HEK293 (cell line): ENCODE measurements around the gene KDM6A.

ENCODE experiments used
- CTCF ChIA-PET: fragments of 350-600 bp; formaldehyde crosslinking; extraction: SDS; loops from one replicate; lab custom pipeline; 2021; ENCODE audit warnings: antibody characterized with exemption; lab: Yijun Ruan, JAX
- POLR2A ChIA-PET: fragments of 300-600 bp; formaldehyde crosslinking; extraction: SDS; loops from one replicate; lab custom pipeline; 2020; ENCODE audit warnings: antibody characterized with exemption, inconsistent platforms; lab: Yijun Ruan, JAX
- H3K27ac ChIP-seq: fragments of 200-500 bp; sonication (Bioruptor generic); 2 replicates; pipeline ENCODE4 v1.5.1; 2014; ENCODE audit warnings: low read depth, low read length, control low read depth, inconsistent platforms; ENCODE audit errors: extremely low read depth
- H3K36me3 ChIP-seq, 2 experiments: fragments of 200-500 bp in 1 of 2; sonication (Bioruptor generic) in 1 of 2; 1 replicate in 1 of 2; 2 replicates in 1 of 2; pipeline ENCODE4 v1.5.1; 2014 to 2017; ENCODE audit warnings: inconsistent platforms in 2 of 2, low read length in 2 of 2; ENCODE audit not compliant: control insufficient read depth in 2 of 2, insufficient read depth in 1 of 2
- H3K4me1 ChIP-seq: fragments of 200-500 bp; sonication (Bioruptor generic); 2 replicates; pipeline ENCODE4 v1.5.1; 2014; ENCODE audit warnings: mild to moderate bottlenecking, low read length, inconsistent platforms; ENCODE audit not compliant: control insufficient read depth, insufficient read depth
- H3K4me3 ChIP-seq: 2 replicates; pipeline ENCODE4 v1.5.1; 2011; ENCODE audit warnings: low read depth, mild to moderate bottlenecking, control low read depth, low read length, moderate library complexity
- H3K9me3 ChIP-seq: fragments of 200-500 bp; sonication (Bioruptor generic); 2 replicates; pipeline ENCODE4 v1.5.1; 2014; ENCODE audit warnings: low read depth, low read length, inconsistent platforms; ENCODE audit not compliant: control insufficient read depth, insufficient read depth
- KLF9 ChIP-seq: fragments of 450-650 bp; formaldehyde crosslinking; IDR thresholded peaks from 2 replicates; pipeline ENCODE4 v1.5.1; 2016; ENCODE audit warnings: missing biosample characterization, missing genetic modification characterization, low read depth
- REPIN1 ChIP-seq: fragments of 450-650 bp; formaldehyde crosslinking; IDR thresholded peaks from 2 replicates; pipeline ENCODE4 v1.5.1; 2017; ENCODE audit warnings: missing biosample characterization, missing genetic modification characterization, low read depth
- SETDB1 ChIP-seq: IDR thresholded peaks from one replicate; pipeline ENCODE4 v1.6.1; 2017; ENCODE audit warnings: mild to moderate bottlenecking, low read length, moderate library complexity, mixed read lengths; ENCODE audit not compliant: insufficient read length
- SP3 ChIP-seq: fragments of 450-650 bp; formaldehyde crosslinking; IDR thresholded peaks from 2 replicates; pipeline ENCODE4 v1.5.1; 2016; ENCODE audit warnings: missing biosample characterization, missing genetic modification characterization
- ZNF114 ChIP-seq: fragments of 450-650 bp; formaldehyde crosslinking; IDR thresholded peaks from 2 replicates; pipeline ENCODE4 v1.5.0; 2017; ENCODE audit warnings: missing biosample characterization, missing genetic modification characterization
- ZNF155 ChIP-seq: fragments of 450-650 bp; formaldehyde crosslinking; IDR thresholded peaks from 2 replicates; pipeline ENCODE4 v1.5.1; 2016; ENCODE audit warnings: missing biosample characterization, missing genetic modification characterization
- ZNF239 ChIP-seq: fragments of 450-650 bp; formaldehyde crosslinking; IDR thresholded peaks from 2 replicates; pipeline ENCODE4 v1.5.1; 2016; ENCODE audit warnings: missing biosample characterization, missing genetic modification characterization
- ZNF26 ChIP-seq: fragments of 450-650 bp; formaldehyde crosslinking; IDR thresholded peaks from 2 replicates; pipeline ENCODE4 v1.5.1; 2016; ENCODE audit warnings: missing biosample characterization, missing genetic modification characterization
- ZNF398 ChIP-seq: fragments of 450-650 bp; formaldehyde crosslinking; IDR thresholded peaks from 2 replicates; pipeline ENCODE4 v1.5.1; 2017; ENCODE audit warnings: missing biosample characterization, missing genetic modification characterization
- ZNF580 ChIP-seq: fragments of 450-650 bp; formaldehyde crosslinking; IDR thresholded peaks from 2 replicates; pipeline ENCODE4 v1.5.1; 2016; ENCODE audit warnings: missing biosample characterization, missing genetic modification characterization
- TF ChIP-seq, protein P1 (sequence below): fragments of 450-650 bp; formaldehyde crosslinking; IDR thresholded peaks from 2 replicates; pipeline ENCODE4 v1.5.1; 2016; ENCODE audit warnings: missing biosample characterization, missing genetic modification characterization
- TF ChIP-seq, protein P2 (sequence below): fragments of 450-650 bp; formaldehyde crosslinking; conservative IDR thresholded peaks from 2 replicates; pipeline ENCODE4 v1.5.1; 2016; ENCODE audit warnings: low read depth, missing biosample characterization, missing genetic modification characterization

KDM6A gene

GRCh38 chrX:45110494-45110893 is 237.5 kb downstream of the KDM6A start:
- CTCF ChIA-PET: no interaction called here
- POLR2A ChIA-PET: no interaction called here
- peaks cover 24 to 54% of the 10 kb centered on the region in 2 experiments; a peak in 2 of 3 replicates for H3K36me3 ChIP-seq

GRCh38 chrX:45126158-45126557 is 253.2 kb downstream of the KDM6A start:
- Histone ChIP-seq H3K27ac (no peak overlapping the region), H3K36me3 (no peaks in the 10 kb centered on the region)
- TF ChIP-seq SETDB1: peak; percentile 53
- TF ChIP-seq ZNF580 (tag by site-specific recombination): no peak
- TF ChIP-seq, all 188 proteins: peak for 1
- Histone ChIP-seq H3K4me3 (no peak overlapping the region), H3K4me1 (no peaks in the 10 kb centered on the region), H3K9me3 (peaks cover 2% of the 10 kb centered on the region; the same call in 1 of the 2 replicates)
- ChIA-PET CTCF (no interaction called here), POLR2A (no interaction called here)

More at GRCh38 chrX:45110494-45110893, 237.5 kb downstream of the KDM6A start:
- no peak overlapping the region for H3K27ac ChIP-seq
- H3K9me3 ChIP-seq: no peaks in the 10 kb centered on the region
- TF ChIP-seq, protein P1, sequence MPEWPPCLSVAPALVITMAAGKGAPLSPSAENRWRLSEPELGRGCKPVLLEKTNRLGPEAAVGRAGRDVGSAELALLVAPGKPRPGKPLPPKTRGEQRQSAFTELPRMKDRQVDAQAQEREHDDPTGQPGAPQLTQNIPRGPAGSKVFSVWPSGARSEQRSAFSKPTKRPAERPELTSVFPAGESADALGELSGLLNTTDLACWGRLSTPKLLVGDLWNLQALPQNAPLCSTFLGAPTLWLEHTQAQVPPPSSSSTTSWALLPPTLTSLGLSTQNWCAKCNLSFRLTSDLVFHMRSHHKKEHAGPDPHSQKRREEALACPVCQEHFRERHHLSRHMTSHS (tag by site-specific recombination): no peak
- TF ChIP-seq ZNF26 (tag by site-specific recombination) (no peak), ZNF114 (tag by site-specific recombination) (no peak), ZNF398 (tag by site-specific recombination) (no peak), ZNF155 (tag by site-specific recombination) (no peak), KLF9 (tag by site-specific recombination) (no peak), REPIN1 (tag by site-specific recombination) (no peak), SP3 (tag by site-specific recombination) (no peak), ZNF239 (no peak)
- TF ChIP-seq, protein P2, sequence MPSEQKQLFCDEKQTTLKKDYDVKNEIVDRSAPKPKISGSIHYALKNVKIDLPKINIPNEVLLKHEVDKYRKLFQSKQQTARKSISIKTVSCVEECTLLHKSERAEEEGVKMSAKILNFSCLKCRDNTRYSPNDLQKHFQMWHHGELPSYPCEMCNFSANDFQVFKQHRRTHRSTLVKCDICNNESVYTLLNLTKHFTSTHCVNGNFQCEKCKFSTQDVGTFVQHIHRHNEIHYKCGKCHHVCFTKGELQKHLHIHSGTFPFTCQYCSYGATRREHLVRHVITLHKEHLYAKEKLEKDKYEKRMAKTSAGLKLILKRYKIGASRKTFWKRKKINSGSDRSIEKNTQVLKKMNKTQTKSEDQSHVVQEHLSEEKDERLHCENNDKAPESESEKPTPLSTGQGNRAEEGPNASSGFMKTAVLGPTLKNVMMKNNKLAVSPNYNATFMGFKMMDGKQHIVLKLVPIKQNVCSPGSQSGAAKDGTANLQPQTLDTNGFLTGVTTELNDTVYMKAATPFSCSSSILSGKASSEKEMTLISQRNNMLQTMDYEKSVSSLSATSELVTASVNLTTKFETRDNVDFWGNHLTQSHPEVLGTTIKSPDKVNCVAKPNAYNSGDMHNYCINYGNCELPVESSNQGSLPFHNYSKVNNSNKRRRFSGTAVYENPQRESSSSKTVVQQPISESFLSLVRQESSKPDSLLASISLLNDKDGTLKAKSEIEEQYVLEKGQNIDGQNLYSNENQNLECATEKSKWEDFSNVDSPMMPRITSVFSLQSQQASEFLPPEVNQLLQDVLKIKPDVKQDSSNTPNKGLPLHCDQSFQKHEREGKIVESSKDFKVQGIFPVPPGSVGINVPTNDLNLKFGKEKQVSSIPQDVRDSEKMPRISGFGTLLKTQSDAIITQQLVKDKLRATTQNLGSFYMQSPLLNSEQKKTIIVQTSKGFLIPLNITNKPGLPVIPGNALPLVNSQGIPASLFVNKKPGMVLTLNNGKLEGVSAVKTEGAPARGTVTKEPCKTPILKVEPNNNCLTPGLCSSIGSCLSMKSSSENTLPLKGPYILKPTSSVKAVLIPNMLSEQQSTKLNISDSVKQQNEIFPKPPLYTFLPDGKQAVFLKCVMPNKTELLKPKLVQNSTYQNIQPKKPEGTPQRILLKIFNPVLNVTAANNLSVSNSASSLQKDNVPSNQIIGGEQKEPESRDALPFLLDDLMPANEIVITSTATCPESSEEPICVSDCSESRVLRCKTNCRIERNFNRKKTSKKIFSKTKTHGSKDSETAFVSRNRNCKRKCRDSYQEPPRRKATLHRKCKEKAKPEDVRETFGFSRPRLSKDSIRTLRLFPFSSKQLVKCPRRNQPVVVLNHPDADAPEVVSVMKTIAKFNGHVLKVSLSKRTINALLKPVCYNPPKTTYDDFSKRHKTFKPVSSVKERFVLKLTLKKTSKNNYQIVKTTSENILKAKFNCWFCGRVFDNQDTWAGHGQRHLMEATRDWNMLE (tag by site-specific recombination): no peak
- no peaks in the 10 kb centered on the region for H3K4me1 ChIP-seq
- H3K4me3 ChIP-seq: no peak overlapping the region
